ENCODE measurements around the gene MRPS25. TPM values are rescaled to one million over a fixed set of nuclear protein-coding genes. Genes with fewer than 3 reads are reported as not detected.

The MRPS25 gene
- total RNA-seq, 1 donor from 2014 or later = 49.0 TPM

GRCh38 chr3:15029625-15030024 is 35.5 kb downstream of the MRPS25 start:
- Mint-ChIP-seq H3K4me3 (ENCODE audit: low read depth) (no peak overlapping the region), H3K9me3 (ENCODE audit: low read depth) (no peaks in the 10 kb centered on the region), H3K36me3 (ENCODE audit: insufficient read depth) (peaks cover 30% of the 10 kb centered on the region), H3K27me3 (no peaks in the 10 kb centered on the region), H3K4me1 (ENCODE audit: low read depth) (no peaks in the 10 kb centered on the region), H3K27ac (no peak overlapping the region)
- DNase-seq (ENCODE audit: low spot score, unreplicated experiment) = no peak
- TF ChIP-seq CTCF (IDR thresholded peaks at IDR 0.05; ENCODE audit: unreplicated experiment) = no peak

DNA sequence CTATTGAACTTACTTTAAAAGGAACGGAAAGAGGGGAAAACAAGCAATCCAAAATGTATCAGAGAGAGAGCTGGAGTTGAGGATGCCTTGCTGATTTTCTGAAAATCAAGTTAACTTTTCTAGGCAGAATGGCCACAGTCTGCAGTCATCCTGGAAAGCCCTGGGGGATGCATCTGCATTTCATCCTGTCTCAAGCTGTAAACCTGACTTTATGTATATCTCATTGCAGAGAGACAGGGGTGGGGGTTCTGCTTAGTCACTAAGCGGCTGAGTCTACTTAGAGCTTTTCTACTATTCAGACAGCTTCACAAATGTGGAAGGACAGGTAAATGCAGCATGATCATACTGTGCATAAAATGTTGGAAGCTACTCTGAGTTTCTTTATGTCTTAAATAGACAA is 41.4 kb downstream of the MRPS25 start:
- Mint-ChIP-seq H3K4me3 (ENCODE audit: low read depth) (no peak overlapping the region), H3K36me3 (ENCODE audit: insufficient read depth) (peaks cover 33% of the 10 kb centered on the region), H3K4me1 (ENCODE audit: low read depth) (no peaks in the 10 kb centered on the region), H3K9me3 (ENCODE audit: low read depth) (no peaks in the 10 kb centered on the region), H3K27ac (no peak overlapping the region), H3K27me3 (no peaks in the 10 kb centered on the region)
- no peak for DNase-seq (ENCODE audit: low spot score, unreplicated experiment)
- TF ChIP-seq CTCF (IDR thresholded peaks at IDR 0.05; ENCODE audit: unreplicated experiment) = no peak

DNA sequence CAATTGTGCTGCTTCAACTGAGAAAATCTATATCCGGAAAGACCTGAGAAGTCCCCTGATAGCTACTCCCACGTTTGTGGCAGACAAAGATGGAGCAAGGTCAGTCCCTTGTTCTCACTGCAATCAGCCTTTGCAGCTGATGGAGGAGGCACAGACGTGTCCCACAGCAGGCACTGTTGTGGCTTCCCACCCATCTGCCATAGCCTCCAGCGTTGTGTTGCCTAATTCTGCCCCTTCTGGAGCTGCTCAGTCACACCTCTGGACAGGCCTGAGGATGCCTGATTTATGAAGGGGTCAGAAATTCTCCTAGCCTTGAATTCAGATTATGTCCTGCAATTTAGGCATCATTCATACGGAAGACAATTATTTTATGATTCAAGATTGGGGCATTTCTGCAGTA is 41.9 kb downstream of the MRPS25 start:
- Mint-ChIP-seq H3K27ac (no peak overlapping the region), H3K4me1 (ENCODE audit: low read depth) (no peaks in the 10 kb centered on the region), H3K27me3 (no peaks in the 10 kb centered on the region), H3K4me3 (ENCODE audit: low read depth) (no peak overlapping the region), H3K9me3 (ENCODE audit: low read depth) (no peaks in the 10 kb centered on the region), H3K36me3 (ENCODE audit: insufficient read depth) (peaks cover 30% of the 10 kb centered on the region)
- no peak for TF ChIP-seq CTCF (IDR thresholded peaks at IDR 0.05; ENCODE audit: unreplicated experiment)
- DNase-seq (ENCODE audit: low spot score, unreplicated experiment) = no peak

- Mint-ChIP-seq H3K9me3 (ENCODE audit: low read depth) (no peaks in the 10 kb centered on the region), H3K4me1 (ENCODE audit: low read depth) (no peaks in the 10 kb centered on the region), H3K4me3 (ENCODE audit: low read depth) (no peak overlapping the region), H3K27me3 (no peaks in the 10 kb centered on the region), H3K27ac (no peak overlapping the region), H3K36me3 (ENCODE audit: insufficient read depth) (peaks cover 34% of the 10 kb centered on the region)
- no peak for DNase-seq (ENCODE audit: low spot score, unreplicated experiment)
- no peak for TF ChIP-seq CTCF (IDR thresholded peaks at IDR 0.05; ENCODE audit: unreplicated experiment)
Measured at GRCh38 chr3:15017191-15017590, 47.9 kb downstream of the MRPS25 start.

- Mint-ChIP-seq H3K9me3 (ENCODE audit: low read depth) (no peaks in the 10 kb centered on the region), H3K27me3 (no peaks in the 10 kb centered on the region), H3K4me1 (ENCODE audit: low read depth) (no peaks in the 10 kb centered on the region), H3K4me3 (ENCODE audit: low read depth) (no peak overlapping the region), H3K36me3 (ENCODE audit: insufficient read depth) (peaks cover 34% of the 10 kb centered on the region), H3K27ac (peak overlapping the region; percentile 75)
- DNase-seq (ENCODE audit: low spot score, unreplicated experiment) = no peak
- TF ChIP-seq CTCF (IDR thresholded peaks at IDR 0.05; ENCODE audit: unreplicated experiment) = no peak
Measured at GRCh38 chr3:15015456-15015855, 49.7 kb downstream of the MRPS25 start.
